Esophagus muscularis mucosa (tissue), 3 donors: Measurements from ENCODE around the gene ASS1.

ENCODE experiments used
- POLR2AphosphoS5 ChIP-seq, 2 donors: sonication (generic); formaldehyde crosslinking; IDR thresholded peaks; one replicate each; pipeline ENCODE4 v1.6.1; 2017; ENCODE audit warnings: antibody characterized with exemption in 2 of 2
- TF ChIP-seq, protein P1 (sequence below), 3 experiments: fragments of 200-600 bp in 2 of 3; fragments of 450-650 bp in 1 of 3; sonication (generic) in 2 of 3; IDR thresholded peaks; one replicate each; pipeline ENCODE4 v1.5.1; 2017 to 2019; ENCODE audit warnings: antibody characterized with exemption in 3 of 3, mild to moderate bottlenecking in 2 of 3, moderate library complexity in 1 of 3

- TF ChIP-seq, protein P1, sequence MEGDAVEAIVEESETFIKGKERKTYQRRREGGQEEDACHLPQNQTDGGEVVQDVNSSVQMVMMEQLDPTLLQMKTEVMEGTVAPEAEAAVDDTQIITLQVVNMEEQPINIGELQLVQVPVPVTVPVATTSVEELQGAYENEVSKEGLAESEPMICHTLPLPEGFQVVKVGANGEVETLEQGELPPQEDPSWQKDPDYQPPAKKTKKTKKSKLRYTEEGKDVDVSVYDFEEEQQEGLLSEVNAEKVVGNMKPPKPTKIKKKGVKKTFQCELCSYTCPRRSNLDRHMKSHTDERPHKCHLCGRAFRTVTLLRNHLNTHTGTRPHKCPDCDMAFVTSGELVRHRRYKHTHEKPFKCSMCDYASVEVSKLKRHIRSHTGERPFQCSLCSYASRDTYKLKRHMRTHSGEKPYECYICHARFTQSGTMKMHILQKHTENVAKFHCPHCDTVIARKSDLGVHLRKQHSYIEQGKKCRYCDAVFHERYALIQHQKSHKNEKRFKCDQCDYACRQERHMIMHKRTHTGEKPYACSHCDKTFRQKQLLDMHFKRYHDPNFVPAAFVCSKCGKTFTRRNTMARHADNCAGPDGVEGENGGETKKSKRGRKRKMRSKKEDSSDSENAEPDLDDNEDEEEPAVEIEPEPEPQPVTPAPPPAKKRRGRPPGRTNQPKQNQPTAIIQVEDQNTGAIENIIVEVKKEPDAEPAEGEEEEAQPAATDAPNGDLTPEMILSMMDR (IDR thresholded peaks at IDR 0.05), result no peak
- TF ChIP-seq POLR2AphosphoS5 (IDR thresholded peaks at IDR 0.05), result no peak
Observed at GRCh38 chr9:130484362-130485072, 39.8 kb downstream of the ASS1 start.
